Heart right ventricle (tissue), 16 donors: Measurements from ENCODE around the gene CCDC85B. TPM values are rescaled to one million over a fixed set of nuclear protein-coding genes. Genes with fewer than 3 reads are reported as not detected.

Experiments
- ATAC-seq, 8 donors: fragments of 200-7000 bp; cut with Tn5 transposase; one replicate each; pipeline ENCODE4 v1.9.1; 2020; ENCODE audit warnings: mild to moderate bottlenecking in 8 of 8, moderate library complexity in 8 of 8, moderate number of reproducible peaks in 1 of 8
- DNase-seq, 2 donors: peaks; one replicate each; pipeline ENCODE4 v3.0.0-alpha.2; 2020
- H3K27ac ChIP-seq, 10 donors: fragments of 200-600 bp; sonication (generic) in 2 of 10; one replicate each; pipeline versions ENCODE4 v1.5.0 to v1.8.0; 2020 to 2022; ENCODE audit warnings: mild to moderate bottlenecking in 3 of 10
- H3K27me3 ChIP-seq, 7 donors: fragments of 200-600 bp; one replicate each; pipeline ENCODE4 v1.8.0; 2021 to 2022; ENCODE audit warnings: mild to moderate bottlenecking in 2 of 7
- H3K36me3 ChIP-seq, 9 donors: fragments of 200-600 bp; sonication (generic) in 1 of 9; one replicate each; pipeline versions ENCODE4 v1.5.0 to v1.8.0; 2020 to 2022; ENCODE audit warnings: mild to moderate bottlenecking in 2 of 9
- H3K4me1 ChIP-seq, 9 donors: fragments of 200-600 bp; sonication (generic) in 1 of 9; one replicate each; pipeline versions ENCODE4 v1.5.0 to v1.8.0; 2020 to 2022; ENCODE audit warnings: mild to moderate bottlenecking in 4 of 9
- H3K4me3 ChIP-seq, 10 donors: fragments of 200-600 bp; sonication (generic) in 2 of 10; one replicate each; pipeline versions ENCODE4 v1.5.0 to v1.8.0; 2020 to 2022; ENCODE audit warnings: mild to moderate bottlenecking in 7 of 10, moderate library complexity in 2 of 10
- H3K9me3 ChIP-seq, 11 donors: fragments of 200-600 bp in 10 of 11; sonication (generic) in 2 of 11; one replicate each; pipeline versions ENCODE4 v1.5.0 to v1.8.0; 2013 to 2022; ENCODE audit warnings: mild to moderate bottlenecking in 2 of 11, control low read depth in 1 of 11, moderate library complexity in 1 of 11
- CTCF ChIP-seq, 9 donors: fragments of 200-600 bp; sonication (generic) in 2 of 9; IDR thresholded peaks; one replicate each; pipeline versions ENCODE4 v1.5.0 to v1.8.0; 2021 to 2022; ENCODE audit warnings: antibody characterized with exemption in 9 of 9, mild to moderate bottlenecking in 5 of 9, moderate library complexity in 1 of 9
- WGBS, 2 donors: extraction: QIAGEN DNeasy Blood & Tissue Kit; methylation state at CpG; one replicate each; pipeline ENCODE4 v1.1.7; 2013; ENCODE audit warnings: inconsistent platforms in 1 of 2; 5-methylcytosine and 5-hydroxymethylcytosine counted together
- intact Hi-C, 10 donors: fragments of 100-400 bp; cut with DNase I; formaldehyde crosslinking; loops; one replicate each; pipeline versions ENCODE4 v1.11.1 to v1.14.2; 2022
- polyA plus RNA-seq, 2 donors: library from polyadenylated mRNA; stranded (reverse); fragments of 200-250 nt; gene quantifications; one replicate each; pipeline ENCODE4 v1.2.3, GENCODE V29; 2013
- total RNA-seq, 10 donors: library from RNA; stranded (reverse); fragmentation: NEBNext Ultra II Directional in 3 of 10; extraction: Animal tissue kit (Norgen Biotek cat#: 25700) in 3 of 10; gene quantifications; one replicate each; pipeline versions ENCODE4 v1.2.1 to v1.2.4, GENCODE V29; 2021 to 2023
- donor health status: Arrhythmogenic right ventricular cardiomyopathy.
- donor health status: ischemic (EF 13 %, LVEDD 7.1; RV severe dilation, severe dysfunction).
- donor health status: healthy with polysubstance abuse.
- donor health status: DM: no; HTN: yes; CAD: no.
- donor health status: DM: no; HTN: no; CAD: no.
- donor health status: ischemic (EF 25% LVEDD 6.9; RV normal size, moderate dysfunction).
- donor health status: ischemic (EF 25% LVEDD 5.7; RV mildly dilated, moderate dysfunction).
- donor health status: healthy.
- donor health status: DM: yes; HTN: yes; CAD: no.
- donor health status: Ischemic cardiomyopathy.
- donor health status: ischemic (EF 35%, LVEDD 5.7; RV mildly dilated, moderate dysfunction).
- donor health status: nonischemic (EF 11% LVEDD 7.7; RV severe dilation, severe dysfunction).
- donor health status: DM: yes; HTN: yes; CAD: no.
- donor health status: PGD.
- donor health status: ischemic (EF 29% LVEDD 5.4; RV normal size, mild dysfunction).
- donor health status: nonischemic (EF 23%, LVEDD 6.1; RV moderate dilation, normal function).

The CCDC85B gene
- total and polyA plus RNA-seq, 12 donors = 22.1 to 69.4 (median 35.4) TPM

DNA sequence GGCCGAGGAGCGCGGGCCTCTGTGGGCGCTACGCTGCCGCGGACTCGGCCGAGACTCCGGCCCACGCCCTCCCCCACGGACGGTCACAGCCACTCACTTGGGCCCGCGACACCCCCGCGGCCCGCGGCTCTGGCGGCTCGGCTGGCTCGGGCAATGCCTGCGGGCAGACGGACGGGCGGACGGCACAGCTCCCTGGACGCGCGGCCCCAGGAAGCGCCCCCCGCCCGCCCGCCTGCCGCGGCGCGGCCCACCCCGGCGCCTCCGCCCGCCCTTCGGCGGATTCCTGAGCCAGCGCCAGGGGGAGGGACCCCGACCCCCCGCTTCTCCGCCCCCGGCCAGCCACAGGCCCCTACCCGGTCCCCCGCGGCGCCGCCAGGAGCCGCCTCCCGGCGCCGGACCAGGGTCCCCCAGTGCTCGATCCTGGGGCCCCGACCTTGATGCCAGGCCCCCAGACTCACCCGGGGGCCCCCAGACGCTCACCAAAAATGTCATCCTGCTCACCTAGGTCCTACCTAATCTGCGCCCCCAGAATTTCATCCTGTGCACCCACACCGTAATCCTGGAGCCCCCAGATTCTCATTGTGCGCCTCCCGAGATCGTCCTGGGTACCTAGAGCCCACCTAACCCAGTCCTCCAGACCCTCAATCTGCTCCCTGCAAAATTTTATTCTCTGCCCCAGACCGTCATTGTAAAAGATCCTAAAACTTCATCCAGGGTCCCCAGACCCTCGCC is 17.7 kb upstream of the CCDC85B start, which contains the start of gene EFEMP2:
EFEMP2 (minus strand) TSS at position 215 of the 732 bp plus-strand sequence. CDS start 446 bp downstream, outside the sequence.
- 2% methylated on average over 40 to 66 of the region's 69 CpGs for WGBS, 2 donors
- Histone ChIP-seq H3K27ac (peak within 1 kb of the TSS; percentile 84 to 97 (median 96)), H3K9me3 (no peaks in the 10 kb centered on the region), H3K27me3 (no peaks in the 10 kb centered on the region), H3K4me3 (peak within 1 kb of the TSS; percentile 47 to 73 (median 68)), H3K36me3 (peaks cover 0 to 33% (median 17%) of the 10 kb centered on the region in 9 donors), H3K4me1 (peaks cover 16 to 40% (median 29%) of the 10 kb centered on the region in 9 donors)
- ATAC-seq = peak; percentile 23 to 62 (median 42)
- TF ChIP-seq CTCF (IDR thresholded peaks at IDR 0.05) = no peak
- intact Hi-C loops = loop anchor here in 4 of 10 donors (1.0 to 2.0 kb wide), 3 partner anchors 12 to 47 kb away; partner anchors contain the start of genes FIBP (in 2 of the 4), MUS81 (in 2 of the 4), C11orf68 (in 1 of the 4) and DRAP1 (in 1 of the 4)
- peak; percentile 60 for DNase-seq

GRCh38 chr11:65873318-65874156 is 16.9 kb upstream of the CCDC85B start:
- Histone ChIP-seq H3K27ac (peak overlapping the region; percentile 84 to 97 (median 96)), H3K4me1 (peaks cover 16 to 40% (median 29%) of the 10 kb centered on the region in 9 donors), H3K4me3 (peak overlapping the region; percentile 47 to 73 (median 68)), H3K9me3 (no peaks in the 10 kb centered on the region), H3K27me3 (no peaks in the 10 kb centered on the region), H3K36me3 (peaks cover 0 to 26% (median 9%) of the 10 kb centered on the region in 9 donors)
- ATAC-seq (peak; percentile 91 to 97 (median 94)), DNase-seq (peak; percentile 95 to 96)
- intact Hi-C loops = loop anchor here in 4 of 10 donors (1.0 to 2.0 kb wide), 3 partner anchors 13 to 46 kb away; partner anchors contain the start of genes FIBP (in 2 of the 4), MUS81 (in 2 of the 4), C11orf68 (in 1 of the 4) and DRAP1 (in 1 of the 4)
- TF ChIP-seq CTCF (IDR thresholded peaks at IDR 0.05) = no peak
- 7% methylated on average over 52 to 54 of the region's 54 CpGs for WGBS, 2 donors

GRCh38 chr11:65879617-65880016 is 10.9 kb upstream of the CCDC85B start, which contains the start of gene CTSW:
TSS of gene CTSW (plus strand) at chr11:65879837. CDS start at chr11:65879855, 18 bp downstream.
- Histone ChIP-seq H3K4me3 (peak within 1 kb of the TSS in 1 of 10 donors; percentile 39), H3K27me3 (no peaks in the 10 kb centered on the region), H3K4me1 (peaks cover 0 to 11% (median 4%) of the 10 kb centered on the region in 9 donors), H3K27ac (peak within 1 kb of the TSS in 1 of 10 donors; percentile 59), H3K9me3 (no peaks in the 10 kb centered on the region), H3K36me3 (peaks cover 0 to 30% (median 17%) of the 10 kb centered on the region in 9 donors)
- 53 to 64% methylated on average over 7 of the region's 7 CpGs for WGBS, 2 donors
- DNase-seq = no peak
- intact Hi-C loops = loop anchor here in 4 of 10 donors (5.0 to 10.0 kb wide), 3 partner anchors 103 to 165 kb away; partner anchors contain the start of gene KAT5 (in 1 of the 4)
- no peak for ATAC-seq
- no peak for TF ChIP-seq CTCF (IDR thresholded peaks at IDR 0.05)
